Middle frontal gyrus (tissue), 1 donor: ENCODE data around the gene CCDC127.

ENCODE experiments used
- DNase-seq: peaks from one replicate; pipeline ENCODE4 v3.0.0-alpha.2; 2015; ENCODE audit warnings: low spot score; ENCODE audit errors: extremely low spot score

The CCDC127 gene

DNA sequence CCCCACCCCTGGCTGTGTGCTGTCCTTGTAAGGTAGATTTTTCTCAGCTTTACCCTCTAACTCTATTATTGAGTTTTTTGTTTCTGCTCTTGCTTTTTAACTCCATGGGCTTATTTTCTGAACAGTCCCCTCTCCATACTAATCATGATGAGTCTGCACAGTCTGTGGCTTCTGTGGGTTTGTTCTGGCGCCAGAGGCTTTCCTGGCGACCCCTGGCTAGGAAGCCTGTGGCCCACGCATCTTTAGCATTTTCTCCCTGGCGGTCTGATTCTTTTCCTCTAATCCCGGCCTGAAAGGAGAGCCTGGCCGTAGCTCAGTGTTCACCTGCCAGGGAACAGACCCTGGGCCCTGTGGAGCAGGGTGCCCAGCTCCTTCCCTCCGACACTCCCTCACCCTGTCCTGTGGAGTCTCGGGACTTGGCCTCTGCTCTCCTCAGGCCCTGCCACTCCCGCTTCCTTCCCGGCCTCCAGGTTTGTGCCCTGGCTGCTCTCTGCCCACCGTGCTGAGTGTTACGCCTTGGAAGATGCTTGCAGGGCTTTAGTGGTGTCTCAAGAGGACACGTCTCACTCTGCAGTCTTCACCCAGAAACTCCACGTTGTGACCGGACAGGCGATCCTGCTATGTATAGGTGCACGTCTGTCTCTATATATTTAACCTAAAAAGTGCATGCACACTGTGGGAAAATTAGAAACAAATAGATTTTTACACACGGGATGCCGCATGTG is 58.3 kb downstream of the CCDC127 start:
- no peak for DNase-seq

GRCh38 chr5:158807-159447 is 59.0 kb downstream of the CCDC127 start:
- no peak for DNase-seq

- DNase-seq, result no peak
These were observed 60.2 kb downstream of the CCDC127 start for GRCh38 chr5:157801-158200.

GRCh38 chr5:157126-157715 is 60.7 kb downstream of the CCDC127 start:
- DNase-seq, result no peak

DNA sequence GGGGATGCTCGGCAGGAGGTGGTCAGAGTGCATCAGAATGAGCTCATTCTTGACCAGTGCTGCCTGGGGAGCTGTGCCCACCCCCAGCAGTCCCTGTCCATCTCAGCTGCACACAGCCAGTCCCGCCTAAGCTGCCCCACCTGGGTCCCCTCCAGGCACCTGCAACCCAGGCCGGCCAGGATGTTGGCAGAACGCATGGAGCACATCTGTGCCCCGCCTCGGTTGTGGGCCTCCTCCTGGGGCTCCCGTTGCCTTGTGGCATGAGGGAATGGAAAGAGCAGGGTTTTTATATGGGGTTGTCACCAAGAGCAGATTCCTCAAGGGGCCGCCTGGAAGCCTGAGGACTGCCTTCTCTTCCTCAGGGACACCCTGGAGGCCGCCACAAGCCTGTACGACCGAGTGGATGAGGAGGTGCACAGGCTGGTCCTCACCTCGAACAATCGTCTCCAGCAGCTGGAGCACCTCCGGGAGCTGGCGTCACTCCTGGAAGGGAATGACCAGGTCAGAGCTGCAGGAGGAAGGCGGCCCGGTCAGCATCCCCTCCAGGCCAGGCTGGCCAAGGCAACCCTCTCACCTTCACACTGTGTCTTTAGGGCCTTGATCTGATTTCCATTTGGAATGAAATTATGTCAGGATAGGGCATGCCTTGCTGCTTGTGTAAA is 61.4 kb downstream of the CCDC127 start:
- DNase-seq, result no peak

- DNase-seq, result no peak
These were observed 62.1 kb downstream of the CCDC127 start for GRCh38 chr5:155651-156410.

DNA sequence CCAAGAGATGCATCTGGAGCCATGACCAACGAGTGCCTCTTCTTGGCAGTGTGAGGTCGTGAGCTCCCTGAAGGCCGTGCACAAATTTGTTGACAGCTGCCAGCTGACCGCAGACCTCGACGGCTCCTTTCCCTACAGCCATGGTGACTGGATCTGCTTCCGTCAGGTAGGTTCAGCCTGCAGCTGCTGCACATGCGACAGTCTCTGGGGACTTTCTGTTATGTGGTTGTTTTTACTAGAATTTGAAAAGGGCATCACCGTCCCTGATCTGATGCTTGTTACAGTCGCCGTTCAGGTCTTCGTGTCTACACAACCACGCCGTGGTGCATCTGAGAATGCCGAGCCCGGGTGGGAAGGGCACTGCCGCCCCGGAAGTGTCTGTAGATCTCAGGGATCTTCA is 63.1 kb downstream of the CCDC127 start:
- no peak for DNase-seq

- DNase-seq, result no peak
These were observed 63.7 kb downstream of the CCDC127 start for GRCh38 chr5:154236-154635.

DNA sequence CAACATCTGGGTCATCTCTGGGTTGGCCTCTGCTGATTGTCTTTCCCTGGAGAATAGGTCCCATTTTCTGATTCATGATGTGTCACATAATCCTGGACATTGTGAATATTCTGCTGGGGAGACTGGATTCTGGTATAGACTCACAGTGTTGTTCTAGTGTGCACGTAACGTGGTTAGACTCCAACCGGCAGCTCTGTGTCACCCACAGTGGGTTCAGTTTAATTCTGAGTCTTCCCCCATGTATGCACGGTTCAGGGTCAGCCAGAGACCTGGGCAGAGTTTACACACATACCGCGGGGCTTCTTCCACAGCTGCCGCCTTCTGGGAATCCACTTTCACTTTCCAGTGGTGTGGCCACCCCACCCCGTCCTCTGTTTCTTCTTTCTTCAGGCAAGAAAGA is 64.7 kb downstream of the CCDC127 start:
- no peak for DNase-seq

DNA sequence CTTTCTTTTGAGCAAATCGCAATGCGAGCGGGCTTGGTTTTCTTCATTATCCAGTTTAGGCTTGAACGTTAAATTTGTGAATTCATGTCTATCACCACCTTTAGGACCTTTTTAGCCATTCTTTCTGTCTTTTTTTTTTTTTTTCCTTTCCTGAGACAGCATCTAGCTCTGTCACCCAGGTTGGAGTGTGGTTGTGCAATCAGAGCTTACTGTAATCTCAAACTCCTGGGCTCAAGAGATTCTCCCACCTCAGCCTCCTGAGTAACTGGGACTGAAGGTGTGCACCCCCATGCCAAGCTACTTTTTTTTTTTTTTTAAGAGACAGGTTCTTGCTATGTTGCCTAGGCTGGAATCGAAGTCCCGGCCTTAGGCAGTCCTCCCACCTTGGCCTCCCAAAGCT is 65.9 kb downstream of the CCDC127 start:
- no peak for DNase-seq

GRCh38 chr5:150746-151145 is 67.2 kb downstream of the CCDC127 start:
- DNase-seq, result no peak

DNA sequence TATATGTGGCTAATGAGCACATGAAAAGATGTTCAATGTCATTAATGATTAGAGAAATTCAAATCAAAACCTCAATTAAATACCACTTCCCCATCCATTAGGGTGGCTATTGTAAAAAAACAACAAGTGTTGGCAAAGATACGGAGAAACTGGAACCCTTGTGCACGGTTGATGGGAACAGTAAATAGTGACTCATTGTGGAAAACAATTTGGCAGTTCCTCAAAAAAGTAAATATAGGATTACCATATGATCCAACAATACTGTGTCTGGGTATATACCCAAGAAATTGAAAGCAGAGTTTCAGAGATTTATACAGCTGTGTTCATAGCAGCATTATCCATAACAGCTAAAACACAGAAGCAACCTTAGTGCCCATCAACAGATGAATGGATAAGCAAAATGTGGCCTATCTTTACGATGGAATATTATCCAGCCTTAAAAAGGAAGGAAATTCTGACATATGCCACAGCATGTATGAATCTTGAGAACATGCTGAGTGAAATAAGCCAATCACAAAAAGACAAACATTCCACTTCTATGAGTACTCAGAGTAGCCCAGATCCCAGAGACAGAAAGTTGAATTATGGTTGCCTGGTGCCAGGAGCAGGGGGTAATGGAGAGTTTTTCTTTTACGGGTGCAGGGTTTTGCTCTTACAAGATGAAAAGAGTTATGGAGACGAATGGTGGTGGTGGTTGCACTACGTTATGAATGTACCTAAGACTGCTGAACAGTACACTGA is 68.0 kb downstream of the CCDC127 start:
- DNase-seq, result no peak

- DNase-seq, result no peak
These were observed 70.2 kb downstream of the CCDC127 start for GRCh38 chr5:147751-148150.
